GM19351 (cell line): Measurements from ENCODE around the gene KIF6.
"Not testable (repeated sequence)": the region's sequence is repeated elsewhere in the genome, so short reads cannot be mapped to it uniquely, and the experiment has no call there.

ENCODE experiments used
- ATAC-seq: cut with Tn5 transposase; IDR thresholded peaks from one replicate; pipeline ENCODE4 v1.9.1; 2021; ENCODE audit warnings: mild to moderate bottlenecking, moderate library complexity; ENCODE audit not compliant: unreplicated experiment

Gene KIF6

GRCh38 chr6:39302669-39303424 is 422.4 kb downstream of the KIF6 start:
- ATAC-seq = peak; percentile 85

- ATAC-seq = no peak
Observed at GRCh38 chr6:39302011-39302410, 423.2 kb downstream of the KIF6 start.

GRCh38 chr6:39301606-39302005 is 423.6 kb downstream of the KIF6 start:
- no peak for ATAC-seq

- no peak for ATAC-seq
Observed at GRCh38 chr6:39300739-39301138, 424.5 kb downstream of the KIF6 start.

- no peak for ATAC-seq
Observed at GRCh38 chr6:39298061-39298460, 427.1 kb downstream of the KIF6 start.

GRCh38 chr6:39296745-39297640 is 428.2 kb downstream of the KIF6 start:
- ATAC-seq = no peak

- no peak for ATAC-seq
Observed at GRCh38 chr6:39295611-39296011, 429.6 kb downstream of the KIF6 start.

- no peak for ATAC-seq
Observed at GRCh38 chr6:39294899-39295298, 430.3 kb downstream of the KIF6 start.

- ATAC-seq = no peak
Observed at GRCh38 chr6:39294133-39294532, 431.1 kb downstream of the KIF6 start.

GRCh38 chr6:39292637-39293036 is 432.6 kb downstream of the KIF6 start:
- ATAC-seq = no peak

- ATAC-seq = no peak
Observed at GRCh38 chr6:39289490-39289889, 435.7 kb downstream of the KIF6 start.

GRCh38 chr6:39287601-39288000 is 437.6 kb downstream of the KIF6 start:
- ATAC-seq = no peak

- ATAC-seq = not testable (repeated sequence)
Observed at GRCh38 chr6:39286596-39286995, 438.6 kb downstream of the KIF6 start.

GRCh38 chr6:39282774-39283173 is 442.4 kb downstream of the KIF6 start:
- no peak for ATAC-seq

GRCh38 chr6:39281312-39281980 is 443.8 kb downstream of the KIF6 start:
- ATAC-seq = no peak

- no peak for ATAC-seq
Observed at GRCh38 chr6:39280247-39280731, 444.9 kb downstream of the KIF6 start.
